Spinal cord (tissue), 10 donors: Measurements from ENCODE around the gene B4GALNT4. TPM values are rescaled to one million over a fixed set of nuclear protein-coding genes. Genes with fewer than 3 reads are reported as not detected.

ENCODE experiments used
- DNase-seq, 6 donors: peaks; one replicate each; pipeline versions ENCODE4 v3.0.0 to v3.0.0-alpha.2; 2013 to 2015; ENCODE audit warnings: low spot score in 6 of 6, low read depth in 4 of 6
- H3K27ac ChIP-seq: one replicate; pipeline ENCODE4 v1.5.1; 2013; ENCODE audit warnings: low read depth, low read length, control low read depth
- H3K27me3 ChIP-seq: one replicate; pipeline ENCODE4 v1.6.1; 2013; ENCODE audit warnings: low read length; ENCODE audit not compliant: control insufficient read depth, insufficient read depth
- H3K36me3 ChIP-seq: one replicate; pipeline ENCODE4 v1.6.1; 2013; ENCODE audit warnings: low read length; ENCODE audit not compliant: control insufficient read depth, insufficient read depth
- H3K4me1 ChIP-seq: one replicate; pipeline ENCODE4 v1.6.1; 2013; ENCODE audit warnings: low read length; ENCODE audit not compliant: control insufficient read depth, insufficient read depth
- H3K4me3 ChIP-seq: one replicate; pipeline ENCODE4 v1.5.1; 2013; ENCODE audit warnings: low read depth, low read length, control low read depth
- H3K9me3 ChIP-seq: one replicate; pipeline ENCODE4 v1.6.1; 2013; ENCODE audit warnings: low read length; ENCODE audit not compliant: control insufficient read depth, insufficient read depth
- WGBS: methylation state at CpG from one replicate; pipeline ENCODE4 v1.1.5; 2013; ENCODE audit warnings: missing lambda C conversion rate; ENCODE audit not compliant: insufficient coverage; 5-methylcytosine and 5-hydroxymethylcytosine counted together
- polyA plus RNA-seq, 2 donors: library from polyadenylated mRNA; unstranded; fragments of 120-200 nt; gene quantifications; one replicate each; pipeline ENCODE4 v1.2.1, GENCODE V29; 2013; ENCODE audit not compliant: insufficient read length in 2 of 2
- total RNA-seq, 2 donors: library from RNA; depleted of rRNA in 1 of 2; stranded (reverse); fragments of 120-200 nt in 1 of 2; fragments of >200 nt in 1 of 2; gene quantifications; one replicate each; pipeline versions ENCODE4 v1.2.3 to v1.2.4, GENCODE V29; 2013 to 2014
- donor health status: healthy.

The B4GALNT4 gene
- total and polyA plus RNA-seq, 4 donors = 27.0 to 192 (median 124) TPM

DNA sequence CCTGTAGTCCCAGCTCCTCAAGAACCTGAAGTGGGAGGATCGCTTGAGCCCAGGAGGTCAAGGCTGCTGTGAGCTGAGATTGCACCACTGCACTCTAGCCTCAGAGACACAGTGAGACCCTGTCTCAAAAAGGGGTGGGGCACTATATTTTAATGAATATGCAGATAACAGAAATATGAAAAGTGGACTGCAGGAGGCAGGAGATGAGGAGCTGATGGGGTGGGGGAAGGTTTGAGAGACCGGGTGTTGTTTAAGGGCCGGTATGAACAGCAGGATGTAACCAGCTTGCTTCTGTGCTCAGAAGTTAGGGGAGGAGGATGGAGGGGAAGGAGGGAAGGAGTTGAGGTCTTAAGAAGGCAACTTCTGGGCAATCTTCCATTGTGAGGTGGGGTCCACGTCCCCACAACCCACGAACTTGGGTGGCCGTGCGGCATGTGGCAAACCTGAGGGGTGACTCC is 1.3 kb upstream of the B4GALNT4 start:
- Histone ChIP-seq H3K9me3 (no peaks in the 10 kb centered on the region), H3K27ac (no peak overlapping the region), H3K36me3 (peaks cover 20% of the 10 kb centered on the region), H3K27me3 (peaks cover 3% of the 10 kb centered on the region), H3K4me1 (peaks cover 39% of the 10 kb centered on the region), H3K4me3 (no peak overlapping the region)
- WGBS = 42% methylated on average over 7 of the region's 7 CpGs
- no peak for DNase-seq

GRCh38 chr11:368414-369335 is 624 bp upstream of the B4GALNT4 start:
- Histone ChIP-seq H3K27ac (no peak overlapping the region), H3K9me3 (no peaks in the 10 kb centered on the region), H3K27me3 (peaks cover 3% of the 10 kb centered on the region), H3K36me3 (peaks cover 27% of the 10 kb centered on the region), H3K4me3 (peak overlapping the region; percentile 24), H3K4me1 (peaks cover 46% of the 10 kb centered on the region)
- 4% methylated on average over 23 of the region's 61 CpGs for WGBS
- DNase-seq = peak in 2 of 6 donors; percentile 20 to 50

DNA sequence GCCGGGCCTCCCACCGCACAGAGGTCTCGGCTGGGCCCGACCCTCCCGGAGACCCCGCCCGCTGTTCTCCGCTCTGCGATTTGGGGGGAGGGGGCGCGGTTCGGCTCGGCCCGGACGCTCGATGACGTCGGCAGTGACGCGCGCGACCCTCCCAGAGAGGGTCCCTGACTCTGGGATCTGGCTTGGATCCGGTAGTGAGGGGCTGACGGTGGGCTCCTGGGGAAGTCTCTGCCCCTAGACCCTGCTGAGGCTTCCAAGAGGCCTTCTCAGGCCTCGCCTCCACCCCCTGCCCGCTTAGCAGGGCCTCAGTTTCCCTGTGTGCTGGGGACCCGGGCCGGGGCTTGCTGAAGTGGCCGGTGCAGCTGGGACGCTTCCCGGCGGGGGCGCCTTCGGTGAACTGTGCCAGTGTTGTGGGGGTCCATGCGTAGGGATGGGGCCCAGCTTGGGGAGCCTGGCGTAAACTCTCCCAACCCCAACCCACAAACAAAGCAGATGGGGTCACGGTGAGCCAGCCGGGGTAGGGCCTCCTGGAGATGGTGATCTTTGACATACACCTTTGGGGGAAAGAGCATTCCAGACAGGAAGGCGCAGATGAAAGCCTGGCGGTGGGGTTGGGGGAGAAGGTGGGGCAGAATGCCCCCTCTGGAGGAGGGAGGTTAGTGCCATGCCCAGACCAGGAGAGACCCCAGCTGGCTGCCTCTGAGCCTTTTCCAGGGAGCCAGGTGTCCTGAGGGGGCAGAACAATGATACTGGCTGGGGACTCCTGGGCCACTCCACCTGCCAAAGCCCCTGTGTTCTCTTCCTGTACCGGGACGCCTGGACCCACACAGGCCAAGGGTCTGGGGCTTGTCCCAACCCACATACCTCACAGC is 1.0 kb downstream of the B4GALNT4 start:
- Histone ChIP-seq H3K4me1 (peaks cover 54% of the 10 kb centered on the region), H3K4me3 (peak overlapping the region; percentile 50), H3K9me3 (no peaks in the 10 kb centered on the region), H3K27ac (peak overlapping the region; percentile 77), H3K27me3 (no peaks in the 10 kb centered on the region), H3K36me3 (peaks cover 39% of the 10 kb centered on the region)
- peak in 2 of 6 donors; percentile 85 to 89 for DNase-seq
- 7% methylated on average over 31 of the region's 42 CpGs for WGBS

GRCh38 chr11:371051-371450 is 1.8 kb downstream of the B4GALNT4 start:
- H3K27ac ChIP-seq = no peak overlapping the region
- H3K27me3 ChIP-seq = no peaks in the 10 kb centered on the region
- WGBS = 80% methylated on average over 5 of the region's 5 CpGs
- peaks cover 54% of the 10 kb centered on the region for H3K4me1 ChIP-seq
- DNase-seq = no peak
- peaks cover 46% of the 10 kb centered on the region for H3K36me3 ChIP-seq
- H3K9me3 ChIP-seq = no peaks in the 10 kb centered on the region
- no peak overlapping the region for H3K4me3 ChIP-seq

DNA sequence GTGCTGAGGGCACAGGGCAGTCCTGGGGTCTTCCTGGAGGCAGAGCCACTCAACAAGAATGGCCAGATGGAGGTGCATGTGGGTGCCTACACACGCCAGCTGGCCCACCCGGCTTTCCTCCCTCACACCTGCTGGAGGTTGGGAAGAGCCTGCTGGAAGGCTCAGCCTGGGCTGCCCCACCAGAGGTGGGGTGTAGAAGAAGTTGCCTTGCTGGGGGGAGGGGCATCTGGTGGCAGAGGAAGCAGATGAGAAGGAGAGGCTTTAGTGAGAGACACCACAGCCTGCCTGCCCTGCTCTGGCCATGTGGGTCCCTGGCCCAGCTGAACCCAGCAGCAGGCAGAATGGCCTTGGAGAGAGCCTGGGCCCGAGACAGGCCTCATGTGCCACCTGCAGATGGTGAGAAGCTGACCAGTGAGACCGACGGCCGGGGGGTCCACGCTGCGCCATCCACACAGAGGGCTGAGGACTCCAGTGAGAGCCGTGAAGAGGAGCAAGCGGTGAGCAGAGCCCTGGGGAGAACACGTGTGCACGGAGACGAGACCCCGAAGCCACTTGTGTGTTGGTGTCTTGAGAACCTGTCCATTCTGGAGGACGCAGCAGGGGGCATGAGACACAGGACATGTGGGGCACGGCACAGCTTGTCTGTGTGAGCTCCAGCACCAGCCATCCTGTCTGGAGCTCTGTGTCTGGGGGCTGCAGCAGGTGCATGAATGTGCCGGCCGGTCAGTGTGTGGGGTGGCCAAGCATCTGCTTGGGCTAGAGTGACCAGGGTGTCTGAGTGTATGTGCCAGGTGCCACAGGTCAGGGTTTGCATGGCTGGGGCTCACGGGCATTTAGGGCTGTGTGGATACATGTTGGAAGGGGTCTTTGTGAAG is 2.7 kb downstream of the B4GALNT4 start:
- Histone ChIP-seq H3K36me3 (peaks cover 54% of the 10 kb centered on the region), H3K27ac (no peak overlapping the region)
- 82% methylated on average over 17 of the region's 19 CpGs for WGBS

GRCh38 chr11:372809-373715 is 3.8 kb downstream of the B4GALNT4 start:
- H3K4me1 ChIP-seq = peaks cover 50% of the 10 kb centered on the region
- H3K4me3 ChIP-seq = no peak overlapping the region
- H3K36me3 ChIP-seq = peaks cover 65% of the 10 kb centered on the region
- no peak for DNase-seq
- no peaks in the 10 kb centered on the region for H3K9me3 ChIP-seq
- 92% methylated on average over 34 of the region's 41 CpGs for WGBS
- no peaks in the 10 kb centered on the region for H3K27me3 ChIP-seq
- peak overlapping the region; percentile 19 for H3K27ac ChIP-seq

More for the DNA sequence above, 2.7 kb downstream of the B4GALNT4 start:
- Histone ChIP-seq H3K4me3 (no peak overlapping the region), H3K27me3 (no peaks in the 10 kb centered on the region), H3K9me3 (no peaks in the 10 kb centered on the region), H3K4me1 (peaks cover 54% of the 10 kb centered on the region)
- no peak for DNase-seq

- no peak overlapping the region for H3K4me3 ChIP-seq
- H3K36me3 ChIP-seq = peaks cover 74% of the 10 kb centered on the region
- peak overlapping the region; percentile 75 for H3K27ac ChIP-seq
- peak in 1 of 6 donors; percentile 64 for DNase-seq
- WGBS = 84% methylated on average over 20 of the region's 23 CpGs
- H3K27me3 ChIP-seq = no peaks in the 10 kb centered on the region
- no peaks in the 10 kb centered on the region for H3K9me3 ChIP-seq
- H3K4me1 ChIP-seq = peaks cover 42% of the 10 kb centered on the region
These were observed 4.6 kb downstream of the B4GALNT4 start for GRCh38 chr11:373716-374551.
